NB4 (cell line): ENCODE measurements around the gene PPP2R5B.
"Not testable (repeated sequence)": the region's sequence is repeated elsewhere in the genome, so short reads cannot be mapped to it uniquely, and the experiment has no call there.

ENCODE experiments used
- DNase-seq: peaks from one replicate; pipeline ENCODE4 v3.0.0; 2010; ENCODE audit warnings: low read depth
- H3K4me3 ChIP-seq: one replicate; pipeline ENCODE4 v1.5.1; 2011; ENCODE audit warnings: mild to moderate bottlenecking, low read depth, low read length, moderate library complexity
- MYC ChIP-seq: IDR thresholded peaks from 2 replicates; pipeline ENCODE4 v1.6.1; 2011; ENCODE audit warnings: low read depth, low read length
- POLR2A ChIP-seq: IDR thresholded peaks from 2 replicates; pipeline ENCODE4 v1.6.1; 2011; ENCODE audit warnings: mild to moderate bottlenecking; ENCODE audit not compliant: insufficient read length; ENCODE audit errors: extremely low read depth
- TF ChIP-seq, protein P1 (sequence below): IDR thresholded peaks from 2 replicates; pipeline ENCODE4 v1.6.1; 2011; ENCODE audit warnings: low read depth, low read length
- TF ChIP-seq, protein P2 (sequence below): IDR thresholded peaks from one replicate; pipeline ENCODE4 v1.5.1; 2012; ENCODE audit warnings: low read depth, low read length

The PPP2R5B gene

DNA sequence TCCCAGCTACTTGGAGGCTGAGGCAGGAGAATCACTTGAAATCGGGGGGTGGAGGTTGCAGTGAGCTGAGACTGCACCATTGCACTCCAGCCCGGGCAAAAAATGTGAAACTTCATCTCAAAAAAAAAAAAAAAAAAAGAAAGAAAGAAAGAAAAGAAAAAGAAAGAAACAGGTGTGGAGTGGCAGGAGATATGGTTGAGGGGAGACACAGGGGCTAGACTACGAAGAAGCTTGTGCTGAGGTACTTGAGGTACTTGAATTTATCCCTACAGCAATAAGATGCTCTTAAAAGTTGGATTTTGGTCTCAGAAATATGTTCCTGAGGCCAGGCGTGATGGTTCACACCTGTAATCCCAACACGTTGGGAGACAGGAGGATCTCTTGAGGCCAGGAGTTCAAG is 49.6 kb downstream of the PPP2R5B start:
- no peak overlapping the region for H3K4me3 ChIP-seq
- no peak for DNase-seq
- TF ChIP-seq POLR2A (no peak), MYC (no peak)
- TF ChIP-seq, protein P1, sequence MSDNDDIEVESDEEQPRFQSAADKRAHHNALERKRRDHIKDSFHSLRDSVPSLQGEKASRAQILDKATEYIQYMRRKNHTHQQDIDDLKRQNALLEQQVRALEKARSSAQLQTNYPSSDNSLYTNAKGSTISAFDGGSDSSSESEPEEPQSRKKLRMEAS: no peak
- TF ChIP-seq, protein P2, sequence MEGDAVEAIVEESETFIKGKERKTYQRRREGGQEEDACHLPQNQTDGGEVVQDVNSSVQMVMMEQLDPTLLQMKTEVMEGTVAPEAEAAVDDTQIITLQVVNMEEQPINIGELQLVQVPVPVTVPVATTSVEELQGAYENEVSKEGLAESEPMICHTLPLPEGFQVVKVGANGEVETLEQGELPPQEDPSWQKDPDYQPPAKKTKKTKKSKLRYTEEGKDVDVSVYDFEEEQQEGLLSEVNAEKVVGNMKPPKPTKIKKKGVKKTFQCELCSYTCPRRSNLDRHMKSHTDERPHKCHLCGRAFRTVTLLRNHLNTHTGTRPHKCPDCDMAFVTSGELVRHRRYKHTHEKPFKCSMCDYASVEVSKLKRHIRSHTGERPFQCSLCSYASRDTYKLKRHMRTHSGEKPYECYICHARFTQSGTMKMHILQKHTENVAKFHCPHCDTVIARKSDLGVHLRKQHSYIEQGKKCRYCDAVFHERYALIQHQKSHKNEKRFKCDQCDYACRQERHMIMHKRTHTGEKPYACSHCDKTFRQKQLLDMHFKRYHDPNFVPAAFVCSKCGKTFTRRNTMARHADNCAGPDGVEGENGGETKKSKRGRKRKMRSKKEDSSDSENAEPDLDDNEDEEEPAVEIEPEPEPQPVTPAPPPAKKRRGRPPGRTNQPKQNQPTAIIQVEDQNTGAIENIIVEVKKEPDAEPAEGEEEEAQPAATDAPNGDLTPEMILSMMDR: no peak

DNA sequence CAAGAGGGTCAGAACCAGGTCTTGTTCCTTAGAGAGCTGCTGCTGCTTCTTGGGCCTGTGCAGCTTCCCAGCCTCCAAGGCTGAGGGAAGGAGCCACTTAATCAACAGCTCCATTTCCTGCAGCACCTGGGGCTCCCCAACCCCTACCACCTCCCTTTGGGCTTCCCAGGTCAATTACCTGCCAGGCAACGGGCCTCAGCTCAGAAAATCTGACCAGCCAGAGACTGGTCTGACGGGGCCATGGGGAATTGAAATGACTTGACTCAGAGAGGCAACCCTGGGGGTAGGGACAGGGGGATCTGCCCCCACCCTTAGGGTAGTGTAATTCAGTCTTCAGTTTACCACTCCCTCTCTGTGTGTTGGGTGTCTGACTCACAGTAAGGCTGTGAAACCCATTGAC is 52.2 kb downstream of the PPP2R5B start:
- TF ChIP-seq POLR2A (no peak), MYC (no peak)
- TF ChIP-seq, protein P2: no peak
- TF ChIP-seq, protein P1: no peak
- DNase-seq: no peak
- H3K4me3 ChIP-seq: no peak overlapping the region

DNA sequence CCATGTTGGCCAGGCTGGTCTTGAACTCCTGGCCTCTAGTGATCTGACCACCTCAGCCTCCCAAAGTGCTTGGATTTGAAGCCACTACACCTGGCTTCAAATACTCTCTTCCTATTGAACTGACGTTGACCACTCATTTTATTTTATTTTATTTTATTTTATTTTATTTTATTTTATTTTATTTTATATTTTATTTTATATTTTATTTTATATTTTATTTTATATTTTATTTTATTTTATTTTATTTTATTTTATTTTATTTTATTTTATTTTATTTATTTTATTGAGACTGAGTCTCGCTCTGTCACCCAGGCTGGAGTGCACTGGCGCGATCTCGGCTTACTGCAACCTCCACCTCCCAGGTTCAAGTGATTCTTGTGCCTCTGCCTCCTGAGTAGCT is 58.9 kb downstream of the PPP2R5B start:
- DNase-seq: not testable (repeated sequence)

More for the DNA sequence above, 58.9 kb downstream of the PPP2R5B start:
- H3K4me3 ChIP-seq: not testable (repeated sequence)
